Caco-2 (cell line): ENCODE data around the gene EMCN. TPM values are rescaled to one million over a fixed set of nuclear protein-coding genes. Genes with fewer than 3 reads are reported as not detected.

ENCODE experiments used
- BruUV-seq: library from RNA; stranded (reverse); fragments of 400-500 nt; replicated peaks from 2 replicates; lab custom pipeline; 2021; lab: Mats Ljungman, UMichigan
- CTCF ChIA-PET: fragments of 300-600 bp; sonication (Branson Sonifier 250); formaldehyde crosslinking; loops from one replicate; lab custom pipeline; 2022; ENCODE audit warnings: antibody characterized with exemption; lab: Charles Lee
- POLR2A ChIA-PET: fragments of 300-600 bp; sonication (Branson Sonifier 250); formaldehyde crosslinking; loops from one replicate; lab custom pipeline; 2022; ENCODE audit warnings: antibody characterized with exemption; lab: Charles Lee
- DNase-seq, 2 experiments: peaks; one replicate each; pipeline versions ENCODE4 v3.0.0 to v3.0.0-alpha.2; 2020 to 2022
- H3K27me3 ChIP-seq: replicated peaks from 2 replicates; pipeline ENCODE4 v1.6.0; 2011; ENCODE audit warnings: low read length; ENCODE audit not compliant: control insufficient read depth, insufficient read depth
- H3K36me3 ChIP-seq: 2 replicates; pipeline ENCODE4 v1.5.1; 2011; ENCODE audit warnings: low read length; ENCODE audit not compliant: control insufficient read depth, insufficient read depth
- H3K4me1 ChIP-seq: fragments of 250-450 bp; sonication (Bioruptor Pico); 2 replicates; pipeline ENCODE4 v1.5.1; 2020; ENCODE audit warnings: mild to moderate bottlenecking
- H3K4me3 ChIP-seq: 2 replicates; pipeline ENCODE4 v1.5.1; 2011; ENCODE audit warnings: low read depth, mild to moderate bottlenecking, control low read depth, low read length
- H3K9me3 ChIP-seq: fragments of 250-450 bp; sonication (Bioruptor Pico); 2 replicates; pipeline ENCODE4 v1.5.1; 2020; ENCODE audit warnings: mild to moderate bottlenecking, moderate library complexity
- H3K27ac Mint-ChIP-seq: one replicate; pipeline ENCODE4 v1.8.0; 2022; ENCODE audit warnings: mixed read lengths; ENCODE audit not compliant: unreplicated experiment
- H3K27me3 Mint-ChIP-seq: one replicate; pipeline ENCODE4 v1.8.0; 2022; ENCODE audit warnings: mixed read lengths; ENCODE audit not compliant: insufficient read depth, unreplicated experiment
- H3K36me3 Mint-ChIP-seq: one replicate; pipeline ENCODE4 v1.8.0; 2022; ENCODE audit warnings: mild to moderate bottlenecking, mixed read lengths; ENCODE audit not compliant: insufficient read depth, unreplicated experiment
- H3K4me1 Mint-ChIP-seq: one replicate; pipeline ENCODE4 v1.8.0; 2022; ENCODE audit warnings: low read depth, mixed read lengths; ENCODE audit not compliant: unreplicated experiment
- H3K4me3 Mint-ChIP-seq: one replicate; pipeline ENCODE4 v1.8.0; 2022; ENCODE audit warnings: mild to moderate bottlenecking, moderate library complexity, mixed read lengths; ENCODE audit not compliant: unreplicated experiment
- H3K9me3 Mint-ChIP-seq: one replicate; pipeline ENCODE4 v1.8.0; 2022; ENCODE audit warnings: mixed read lengths; ENCODE audit not compliant: unreplicated experiment
- CTCF ChIP-seq, 2 experiments: fragments of 200-600 bp in 1 of 2; IDR thresholded peaks; 1 replicate in 1 of 2; 2 replicates in 1 of 2; pipeline versions ENCODE4 v1.5.1 to v1.8.0; 2011 to 2022; ENCODE audit warnings: antibody characterized with exemption in 1 of 2, control low read depth in 1 of 2, inconsistent platforms in 1 of 2, low read depth in 1 of 2, low read length in 1 of 2, mild to moderate bottlenecking in 1 of 2, moderate library complexity in 1 of 2; ENCODE audit not compliant: insufficient read depth in 1 of 2, severe bottlenecking in 1 of 2, unreplicated experiment in 1 of 2
- intact Hi-C: fragments of 100-400 bp; cut with micrococcal nuclease; formaldehyde crosslinking; loops from one replicate; pipeline ENCODE4 v1.10.0; 2022; ENCODE audit not compliant: unreplicated experiment
- total RNA-seq: library from RNA; stranded (reverse); gene quantifications from 2 replicates; pipeline ENCODE4 v1.2.3, GENCODE V29; 2022

Gene EMCN
- total RNA-seq, 1 experiment from 2014 or later, result not detected

GRCh38 chr4:100493756-100494155 lies 24.1 kb downstream of the EMCN start:
- intact Hi-C loops, result no loop called here
- H3K27me3 Mint-ChIP-seq, result peaks cover 3% of the 10 kb centered on the region
- no peaks in the 10 kb centered on the region for H3K4me1 ChIP-seq
- no peaks in the 10 kb centered on the region for H3K36me3 ChIP-seq
- TF ChIP-seq CTCF (IDR thresholded peaks at IDR 0.05; ENCODE audit: insufficient read depth in 1 of 2, low read depth in 1 of 2, low read length in 1 of 2, severe bottlenecking in 1 of 2, unreplicated experiment in 1 of 2), result no peak
- H3K4me3 ChIP-seq, result no peak overlapping the region
- H3K9me3 Mint-ChIP-seq, result peaks cover 9% of the 10 kb centered on the region
- POLR2A ChIA-PET, result no interaction called here
- no peak for DNase-seq
- H3K27me3 ChIP-seq, result no peaks in the 10 kb centered on the region
- BruUV-seq, result no TSS peak
- H3K4me1 Mint-ChIP-seq, result no peaks in the 10 kb centered on the region
- H3K9me3 ChIP-seq, result peaks cover 6% of the 10 kb centered on the region; the same call in 1 of the 2 replicates
- H3K4me3 Mint-ChIP-seq, result no peak overlapping the region
- H3K27ac Mint-ChIP-seq, result no peak overlapping the region
- CTCF ChIA-PET, result no interaction called here
- H3K36me3 Mint-ChIP-seq, result no peaks in the 10 kb centered on the region

GRCh38 chr4:100492129-100492528 lies 25.7 kb downstream of the EMCN start:
- Histone ChIP-seq H3K4me3 (no peak overlapping the region), H3K36me3 (no peaks in the 10 kb centered on the region), H3K9me3 (peaks cover 6% of the 10 kb centered on the region; the same call in 1 of the 2 replicates), H3K27me3 (no peaks in the 10 kb centered on the region), H3K4me1 (no peaks in the 10 kb centered on the region)
- ChIA-PET POLR2A (no interaction called here), CTCF (no interaction called here)
- intact Hi-C loops, result no loop called here
- no TSS peak for BruUV-seq
- Mint-ChIP-seq H3K36me3 (no peaks in the 10 kb centered on the region), H3K27me3 (peaks cover 3% of the 10 kb centered on the region), H3K4me1 (no peaks in the 10 kb centered on the region), H3K9me3 (peaks cover 9% of the 10 kb centered on the region), H3K27ac (no peak overlapping the region), H3K4me3 (no peak overlapping the region)
- DNase-seq, result no peak
- no peak for TF ChIP-seq CTCF (IDR thresholded peaks at IDR 0.05; ENCODE audit: insufficient read depth in 1 of 2, low read depth in 1 of 2, low read length in 1 of 2, severe bottlenecking in 1 of 2, unreplicated experiment in 1 of 2)

- H3K4me3 Mint-ChIP-seq, result no peak overlapping the region
- peaks cover 3% of the 10 kb centered on the region for H3K27me3 Mint-ChIP-seq
- intact Hi-C loops, result no loop called here
- H3K9me3 ChIP-seq, result peaks cover 6% of the 10 kb centered on the region; the same call in 1 of the 2 replicates
- BruUV-seq, result no TSS peak
- no peaks in the 10 kb centered on the region for H3K36me3 ChIP-seq
- no peak for TF ChIP-seq CTCF (IDR thresholded peaks at IDR 0.05; ENCODE audit: insufficient read depth in 1 of 2, low read depth in 1 of 2, low read length in 1 of 2, severe bottlenecking in 1 of 2, unreplicated experiment in 1 of 2)
- H3K4me1 Mint-ChIP-seq, result no peaks in the 10 kb centered on the region
- ChIA-PET CTCF (no interaction called here), POLR2A (no interaction called here)
- no peaks in the 10 kb centered on the region for H3K4me1 ChIP-seq
- no peaks in the 10 kb centered on the region for H3K36me3 Mint-ChIP-seq
- H3K4me3 ChIP-seq, result no peak overlapping the region
- H3K27me3 ChIP-seq, result no peaks in the 10 kb centered on the region
- peaks cover 9% of the 10 kb centered on the region for H3K9me3 Mint-ChIP-seq
- no peak for DNase-seq
- no peak overlapping the region for H3K27ac Mint-ChIP-seq
Observed at GRCh38 chr4:100489305-100489704, 28.5 kb downstream of the EMCN start.
